H9 (cell line): ENCODE measurements around the gene WDR43. TPM values are rescaled to one million over a fixed set of nuclear protein-coding genes. Genes with fewer than 3 reads are reported as not detected.

Experiments
- DNase-seq: peaks from one replicate; pipeline ENCODE4 v3.0.0-alpha.2; 2017
- H2AFZ ChIP-seq: one replicate; pipeline ENCODE4 v1.6.1; 2013; ENCODE audit warnings: mild to moderate bottlenecking, low read length, control low read depth, moderate library complexity
- H2AK5ac ChIP-seq: 2 replicates; pipeline ENCODE4 v1.6.1; 2013; ENCODE audit warnings: low read length, control low read depth, mixed read lengths; ENCODE audit not compliant: insufficient read length
- H2BK120ac ChIP-seq: one replicate; pipeline ENCODE4 v1.6.1; 2013; ENCODE audit warnings: low read depth, mild to moderate bottlenecking, low read length, control low read depth, inconsistent platforms; ENCODE audit not compliant: poor library complexity, severe bottlenecking
- H2BK12ac ChIP-seq: 2 replicates; pipeline ENCODE4 v1.6.1; 2013; ENCODE audit warnings: low read length, control low read depth, mixed read lengths, low read depth; ENCODE audit not compliant: insufficient read length
- H2BK15ac ChIP-seq: 2 replicates; pipeline ENCODE4 v1.6.1; 2013; ENCODE audit warnings: low read depth, low read length, control low read depth
- H2BK20ac ChIP-seq: one replicate; pipeline ENCODE4 v1.6.1; 2013; ENCODE audit warnings: low read depth, mild to moderate bottlenecking, low read length, control low read depth, inconsistent platforms; ENCODE audit not compliant: poor library complexity, severe bottlenecking
- H2BK5ac ChIP-seq: 2 replicates; pipeline ENCODE4 v1.6.1; 2013; ENCODE audit warnings: low read length, control low read depth, mixed read lengths; ENCODE audit not compliant: insufficient read length
- H3K14ac ChIP-seq: 2 replicates; pipeline ENCODE4 v1.6.1; 2013; ENCODE audit warnings: low read length, control low read depth; ENCODE audit not compliant: insufficient read depth
- H3K18ac ChIP-seq: 2 replicates; pipeline ENCODE4 v1.6.1; 2013; ENCODE audit warnings: low read depth, mild to moderate bottlenecking, mixed read lengths, low read length, control low read depth; ENCODE audit not compliant: insufficient read length
- H3K23ac ChIP-seq: 2 replicates; pipeline ENCODE4 v1.6.1; 2013; ENCODE audit warnings: low read length, control low read depth, mixed read lengths, low read depth; ENCODE audit not compliant: insufficient read length
- H3K23me2 ChIP-seq: 2 replicates; pipeline ENCODE4 v1.6.1; 2013; ENCODE audit warnings: low read depth, mild to moderate bottlenecking, mixed read lengths, low read length, control low read depth; ENCODE audit not compliant: insufficient read length, poor library complexity, severe bottlenecking
- H3K27ac ChIP-seq: 2 replicates; pipeline ENCODE4 v1.5.1; 2013; ENCODE audit warnings: low read length, control low read depth, mixed read lengths, low read depth; ENCODE audit not compliant: insufficient read length
- H3K27me3 ChIP-seq: 2 replicates; pipeline ENCODE4 v1.6.1; 2013; ENCODE audit warnings: low read length, control low read depth, inconsistent platforms; ENCODE audit not compliant: insufficient read depth
- H3K4ac ChIP-seq: 2 replicates; pipeline ENCODE4 v1.6.1; 2013; ENCODE audit warnings: low read depth, mild to moderate bottlenecking, control low read depth, inconsistent platforms, low read length, moderate library complexity
- H3K4me1 ChIP-seq: 2 replicates; pipeline ENCODE4 v1.6.1; 2013; ENCODE audit warnings: low read length, control low read depth, inconsistent platforms; ENCODE audit not compliant: insufficient read depth
- H3K4me2 ChIP-seq: 2 replicates; pipeline ENCODE4 v1.6.1; 2013; ENCODE audit warnings: low read length, control low read depth, mixed read lengths; ENCODE audit not compliant: insufficient read length, insufficient read depth
- H3K56ac ChIP-seq: 2 replicates; pipeline ENCODE4 v1.6.1; 2013; ENCODE audit warnings: low read depth, mild to moderate bottlenecking, mixed read lengths, low read length, control low read depth; ENCODE audit not compliant: insufficient read length
- H3K79me1 ChIP-seq: 2 replicates; pipeline ENCODE4 v1.6.1; 2013; ENCODE audit warnings: low read depth, mild to moderate bottlenecking, moderate library complexity, low read length, control low read depth, inconsistent platforms; ENCODE audit not compliant: insufficient read depth, poor library complexity, severe bottlenecking
- H3K79me2 ChIP-seq: 2 replicates; pipeline ENCODE4 v1.6.1; 2013; ENCODE audit warnings: low read length, control low read depth, inconsistent platforms; ENCODE audit not compliant: insufficient read depth
- H3K9ac ChIP-seq: 2 replicates; pipeline ENCODE4 v1.6.1; 2013; ENCODE audit warnings: low read length, control low read depth, mixed read lengths; ENCODE audit not compliant: insufficient read length; ENCODE audit errors: extremely low read depth
- H3K9me3 ChIP-seq: one replicate; pipeline ENCODE4 v1.6.1; 2013; ENCODE audit warnings: low read depth, low read length, inconsistent platforms; ENCODE audit not compliant: control insufficient read depth
- H3T11ph ChIP-seq: one replicate; pipeline ENCODE4 v1.6.1; 2013; ENCODE audit warnings: mild to moderate bottlenecking, low read length, control low read depth, inconsistent platforms
- H4K20me1 ChIP-seq: one replicate; pipeline ENCODE4 v1.6.1; 2013; ENCODE audit not compliant: control insufficient read depth, insufficient read length, insufficient read depth
- H4K5ac ChIP-seq: 2 replicates; pipeline ENCODE4 v1.6.1; 2013; ENCODE audit warnings: low read depth, mild to moderate bottlenecking, mixed read lengths, low read length, control low read depth; ENCODE audit not compliant: insufficient read length
- H4K8ac ChIP-seq: replicated peaks from 2 replicates; pipeline ENCODE4 v1.6.1; 2013; ENCODE audit warnings: low read length, control low read depth, mixed read lengths, low read depth; ENCODE audit not compliant: insufficient read length
- H4K91ac ChIP-seq: 2 replicates; pipeline ENCODE4 v1.6.1; 2013; ENCODE audit warnings: low read depth, mild to moderate bottlenecking, moderate library complexity, mixed read lengths, low read length, control low read depth; ENCODE audit not compliant: insufficient read length
- H3K27ac Mint-ChIP-seq, 3 experiments: 2 replicates in 2 of 3; 3 replicates in 1 of 3; pipeline ENCODE4 v1.8.0; 2020 to 2021; ENCODE audit warnings: mixed read lengths in 3 of 3, mild to moderate bottlenecking in 1 of 3, moderate library complexity in 1 of 3
- H3K27me3 Mint-ChIP-seq: 2 replicates; pipeline ENCODE4 v1.8.0; 2021; ENCODE audit warnings: low read depth, mild to moderate bottlenecking, moderate library complexity, mixed read lengths
- H3K36me3 Mint-ChIP-seq, 3 experiments: 2 replicates in 2 of 3; 3 replicates in 1 of 3; pipeline ENCODE4 v1.8.0; 2020 to 2021; ENCODE audit warnings: low read depth in 3 of 3, mixed read lengths in 3 of 3; ENCODE audit not compliant: insufficient read depth in 1 of 3
- H3K4me1 Mint-ChIP-seq, 2 experiments: 2 replicates each; pipeline ENCODE4 v1.8.0; 2020; ENCODE audit warnings: mixed read lengths in 2 of 2
- H3K4me3 Mint-ChIP-seq, 2 experiments: 2 replicates in 1 of 2; 3 replicates in 1 of 2; pipeline ENCODE4 v1.8.0; 2020 to 2021; ENCODE audit warnings: mild to moderate bottlenecking in 2 of 2, mixed read lengths in 2 of 2, moderate library complexity in 1 of 2
- H3K9me3 Mint-ChIP-seq, 2 experiments: 2 replicates in 1 of 2; 3 replicates in 1 of 2; pipeline ENCODE4 v1.8.0; 2020; ENCODE audit warnings: mild to moderate bottlenecking in 2 of 2, mixed read lengths in 2 of 2, moderate library complexity in 1 of 2
- CTCF ChIP-seq: fragments of 200-600 bp; sonication (generic); conservative IDR thresholded peaks from 3 replicates; pipeline ENCODE4 v1.8.0; 2021; ENCODE audit warnings: antibody characterized with exemption, mild to moderate bottlenecking
- WGBS: extraction: QIAGEN DNeasy Blood & Tissue Kit; methylation state at CpG from one replicate; pipeline ENCODE4 v1.1.7; 2013; ENCODE audit warnings: missing lambda C conversion rate, low lambda C conversion rate, mixed read lengths; ENCODE audit not compliant: insufficient read length; ENCODE audit errors: extremely low coverage; 5-methylcytosine and 5-hydroxymethylcytosine counted together
- total RNA-seq: library from RNA; stranded (reverse); gene quantifications from 2 replicates; pipeline ENCODE4 v1.2.1, GENCODE V29; 2021

The WDR43 gene
- total RNA-seq, 1 experiment from 2014 or later, result 186 TPM

GRCh38 chr2:28930205-28930604 is 35.7 kb downstream of the WDR43 start:
- Histone ChIP-seq H3T11ph (no peak overlapping the region), H4K20me1 (no peaks in the 10 kb centered on the region), H3K9ac (no peak overlapping the region), H3K23me2 (no peaks in the 10 kb centered on the region), H3K79me2 (0 out of 2 replicates have a peak, but pooled peaks cover 2% of the 10 kb centered on the region), H2BK5ac (no peak overlapping the region), H3K56ac (no peak overlapping the region), H4K8ac (no peak overlapping the region), H4K91ac (no peak overlapping the region), H2BK120ac (no peak overlapping the region), H3K27me3 (no peaks in the 10 kb centered on the region), H3K9me3 (no peaks in the 10 kb centered on the region), H3K4me1 (no peaks in the 10 kb centered on the region), H3K14ac (no peak overlapping the region), H3K18ac (no peak overlapping the region), H2AK5ac (no peak overlapping the region), H4K5ac (no peak overlapping the region), H3K27ac (no peak overlapping the region), H3K79me1 (no peaks in the 10 kb centered on the region), H2BK15ac (no peak overlapping the region), H3K23ac (no peak overlapping the region), H3K4ac (no peak overlapping the region), H2BK12ac (no peak overlapping the region), H2AFZ (no peak overlapping the region), H3K4me2 (no peak overlapping the region), H2BK20ac (no peak overlapping the region)
- WGBS, result no CpG with 5 or more reads among the region's 1 CpG
- Mint-ChIP-seq H3K4me1 (no peaks in the 10 kb centered on the region), H3K27ac (no peak overlapping the region), H3K36me3 (peaks cover 46 to 96% (median 80%) of the 10 kb centered on the region in 3 experiments), H3K4me3 (no peak overlapping the region), H3K9me3 (no peaks in the 10 kb centered on the region), H3K27me3 (no peaks in the 10 kb centered on the region)
- TF ChIP-seq CTCF, result no peak
- no peak for DNase-seq
